Tibial artery (tissue), 4 donors: ENCODE measurements around the gene STXBP4.
"Not testable (repeated sequence)": the region's sequence is repeated elsewhere in the genome, so short reads cannot be mapped to it uniquely, and the experiment has no call there.

Experiments used
- DNase-seq, 2 donors: peaks; one replicate each; pipeline ENCODE4 v3.0.0-alpha.2; 2019
- H3K27ac ChIP-seq, 2 donors: fragments of 200-600 bp; sonication (generic) in 1 of 2; 1 replicate in 1 of 2; 2 replicates in 1 of 2; pipeline ENCODE4 v1.5.1; 2018 to 2019; ENCODE audit warnings: mild to moderate bottlenecking in 1 of 2
- H3K27me3 ChIP-seq, 2 donors: fragments of 200-600 bp; sonication (generic) in 1 of 2; one replicate each; pipeline versions ENCODE4 v1.5.1 to v1.6.0; 2016 to 2019
- H3K36me3 ChIP-seq, 3 donors: fragments of 200-600 bp; sonication (generic) in 2 of 3; one replicate each; pipeline ENCODE4 v1.5.1; 2016 to 2019; ENCODE audit warnings: mild to moderate bottlenecking in 2 of 3
- H3K4me1 ChIP-seq, 4 donors: fragments of 200-600 bp; sonication (generic) in 2 of 4; 1 replicate in 3 of 4; 2 replicates in 1 of 4; pipeline ENCODE4 v1.5.1; 2016 to 2019
- H3K4me3 ChIP-seq, 2 donors: fragments of 200-600 bp; sonication (generic) in 1 of 2; 1 replicate in 1 of 2; 2 replicates in 1 of 2; pipeline ENCODE4 v1.5.1; 2018 to 2019; ENCODE audit warnings: mild to moderate bottlenecking in 2 of 2
- H3K9me3 ChIP-seq, 3 donors: fragments of 200-600 bp; sonication (generic) in 1 of 3; one replicate each; pipeline ENCODE4 v1.5.1; 2016 to 2019
- CTCF ChIP-seq, 2 experiments: fragments of 200-600 bp in 1 of 2; fragments of 450-650 bp in 1 of 2; IDR thresholded peaks; one replicate each; pipeline ENCODE4 v1.5.1; 2017 to 2019; ENCODE audit warnings: antibody characterized with exemption in 2 of 2, mild to moderate bottlenecking in 1 of 2, moderate library complexity in 1 of 2
- intact Hi-C: fragments of 100-400 bp; cut with DNase I; formaldehyde crosslinking; loops from one replicate; pipeline ENCODE4 v1.15.0; 2023; ENCODE audit warnings: low total_unique reads

Gene STXBP4

GRCh38 chr17:55063885-55064874 is 95.6 kb downstream of the STXBP4 start:
- DNase-seq = no peak
- H3K9me3 ChIP-seq = no peaks in the 10 kb centered on the region
- H3K27ac ChIP-seq = no peak overlapping the region
- no peaks in the 10 kb centered on the region for H3K27me3 ChIP-seq
- no peak for TF ChIP-seq CTCF (IDR thresholded peaks at IDR 0.05)
- no peaks in the 10 kb centered on the region for H3K36me3 ChIP-seq
- intact Hi-C loops = no loop called here
- H3K4me1 ChIP-seq = no peaks in the 10 kb centered on the region
- H3K4me3 ChIP-seq = no peak overlapping the region

DNA sequence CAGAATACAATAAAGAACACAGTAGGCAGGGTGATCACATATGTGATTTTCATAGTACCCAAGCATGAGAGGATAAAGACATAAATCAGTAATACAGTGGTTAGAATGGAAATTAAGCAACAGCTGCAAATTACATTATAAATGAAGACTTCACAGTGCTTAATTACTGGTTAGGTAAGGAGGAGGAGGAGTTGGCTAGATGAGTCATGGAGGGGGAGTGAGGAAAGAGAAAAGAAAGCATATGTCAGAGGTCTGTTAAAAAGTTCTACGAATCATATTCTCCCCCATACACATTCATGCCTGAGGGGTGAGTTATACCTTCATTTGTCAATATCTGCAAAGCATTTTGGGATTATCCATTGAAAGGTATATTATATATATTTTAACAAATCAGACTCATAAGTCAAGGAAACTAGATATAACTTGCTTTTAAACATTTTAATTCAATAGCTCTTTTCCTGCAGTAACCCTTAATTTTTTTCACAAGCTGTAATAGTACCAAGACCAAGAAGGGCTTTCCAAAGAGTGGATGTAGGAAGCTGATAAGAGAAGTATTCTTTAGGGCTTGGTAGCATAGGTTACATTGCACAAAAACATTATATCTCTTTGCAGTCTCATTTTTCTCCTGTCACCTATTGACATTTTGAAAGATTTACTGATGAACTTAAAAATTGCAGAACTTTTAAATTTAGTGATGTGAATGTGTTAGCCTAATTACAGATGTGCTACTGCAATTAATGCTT is 99.3 kb downstream of the STXBP4 start:
- no peaks in the 10 kb centered on the region for H3K36me3 ChIP-seq
- H3K27ac ChIP-seq = no peak overlapping the region
- no peaks in the 10 kb centered on the region for H3K4me1 ChIP-seq
- intact Hi-C loops = no loop called here
- no peaks in the 10 kb centered on the region for H3K9me3 ChIP-seq
- no peak overlapping the region for H3K4me3 ChIP-seq
- H3K27me3 ChIP-seq = no peaks in the 10 kb centered on the region
- no peak for TF ChIP-seq CTCF (IDR thresholded peaks at IDR 0.05)
- DNase-seq = no peak

DNA sequence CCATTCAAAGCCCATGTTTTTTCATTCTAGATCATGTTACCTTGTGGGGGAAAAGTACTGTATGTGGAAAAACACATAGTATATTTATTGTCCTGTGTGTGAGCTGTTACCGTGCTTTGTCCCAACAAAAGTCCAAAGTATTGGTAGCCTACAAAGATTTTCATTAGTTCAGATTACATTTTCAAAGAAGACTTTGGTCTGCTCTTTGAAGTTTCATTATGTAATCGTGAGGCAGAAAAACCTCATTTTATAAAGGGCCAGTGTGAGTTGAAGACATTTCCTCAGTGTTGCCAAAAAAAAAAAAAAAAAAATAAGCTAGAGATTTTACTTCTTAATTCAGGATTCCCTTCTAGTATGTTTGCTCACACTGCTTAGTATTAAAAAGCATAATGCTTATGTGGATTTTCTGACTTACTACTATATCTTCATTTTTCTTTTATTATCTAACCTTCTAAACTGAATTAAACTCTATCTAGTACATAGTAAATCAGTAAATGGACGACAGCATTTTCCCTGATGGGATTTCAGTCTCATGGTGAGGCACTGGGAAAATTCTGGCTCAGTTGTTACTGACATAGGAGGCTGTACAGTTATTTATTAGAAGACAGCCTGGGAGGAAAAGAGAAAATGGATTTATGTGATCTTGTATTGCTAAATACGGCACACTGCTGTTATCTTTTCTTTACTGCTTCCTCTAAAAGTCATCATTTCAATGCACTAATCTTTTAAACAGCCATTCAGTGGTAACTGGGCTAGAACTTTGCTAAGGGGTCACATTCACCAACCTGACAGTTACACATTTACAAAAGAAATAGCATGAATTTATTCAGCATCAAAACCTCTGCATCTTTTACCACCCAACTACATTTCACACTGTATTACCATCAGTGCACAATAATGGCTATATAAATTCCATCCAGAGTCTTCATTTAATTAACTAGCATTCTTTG is 100.6 kb downstream of the STXBP4 start:
- no peaks in the 10 kb centered on the region for H3K9me3 ChIP-seq
- no peaks in the 10 kb centered on the region for H3K4me1 ChIP-seq
- H3K27me3 ChIP-seq = no peaks in the 10 kb centered on the region
- no peak overlapping the region for H3K27ac ChIP-seq
- H3K4me3 ChIP-seq = no peak overlapping the region
- no peak for DNase-seq
- H3K36me3 ChIP-seq = peaks cover 0 to 7% (median 0%) of the 10 kb centered on the region in 3 donors
- intact Hi-C loops = no loop called here
- no peak for TF ChIP-seq CTCF (IDR thresholded peaks at IDR 0.05)

GRCh38 chr17:55069983-55070529 is 101.5 kb downstream of the STXBP4 start:
- no peak for DNase-seq
- H3K36me3 ChIP-seq = peaks cover 0 to 7% (median 0%) of the 10 kb centered on the region in 3 donors
- no peak overlapping the region for H3K27ac ChIP-seq
- no peak overlapping the region for H3K4me3 ChIP-seq
- no peaks in the 10 kb centered on the region for H3K27me3 ChIP-seq
- no peaks in the 10 kb centered on the region for H3K9me3 ChIP-seq
- intact Hi-C loops = no loop called here
- TF ChIP-seq CTCF (IDR thresholded peaks at IDR 0.05) = no peak
- H3K4me1 ChIP-seq = no peaks in the 10 kb centered on the region

- H3K4me1 ChIP-seq = no peaks in the 10 kb centered on the region
- H3K4me3 ChIP-seq = no peak overlapping the region
- TF ChIP-seq CTCF (IDR thresholded peaks at IDR 0.05) = no peak
- DNase-seq = no peak
- H3K27ac ChIP-seq = no peak overlapping the region
- intact Hi-C loops = no loop called here
- H3K9me3 ChIP-seq = no peaks in the 10 kb centered on the region
- peaks cover 0 to 7% (median 0%) of the 10 kb centered on the region in 3 donors for H3K36me3 ChIP-seq
- H3K27me3 ChIP-seq = no peaks in the 10 kb centered on the region
These were observed 104.3 kb downstream of the STXBP4 start for GRCh38 chr17:55072898-55073297.

GRCh38 chr17:55073467-55073866 is 104.9 kb downstream of the STXBP4 start:
- intact Hi-C loops, H3K4me3 ChIP-seq, H3K9me3 ChIP-seq, H3K27ac ChIP-seq, H3K4me1 ChIP-seq, H3K27me3 ChIP-seq, DNase-seq: not testable (repeated sequence)
- peaks cover 0 to 12% (median 0%) of the 10 kb centered on the region in 3 donors for H3K36me3 ChIP-seq
